Measurements from ENCODE around the gene LRFN5. TPM values are rescaled to one million over a fixed set of nuclear protein-coding genes. Genes with fewer than 3 reads are reported as not detected.

LRFN5 gene
- total and polyA plus RNA-seq, 2 of the 8 experiments (the other 6 are each of a cell fraction or from before 2014, with no cell fraction given) = 0.85 to 4.7 TPM

- TF ChIP-seq CHD7 (IDR thresholded peaks at IDR 0.05; ENCODE audit: insufficient replicate concordance, low read length) (no peak), CEBPB (IDR thresholded peaks at IDR 0.05; ENCODE audit: low read depth, low read length) (no peak), SP2 (IDR thresholded peaks at IDR 0.05; ENCODE audit: low read length) (no peak), SAP30 (IDR thresholded peaks at IDR 0.05; ENCODE audit: insufficient read depth, insufficient replicate concordance, low read length) (no peak), TCF12 (IDR thresholded peaks at IDR 0.05; ENCODE audit: low read depth, low read length) (no peak)
- TF ChIP-seq, protein P1, sequence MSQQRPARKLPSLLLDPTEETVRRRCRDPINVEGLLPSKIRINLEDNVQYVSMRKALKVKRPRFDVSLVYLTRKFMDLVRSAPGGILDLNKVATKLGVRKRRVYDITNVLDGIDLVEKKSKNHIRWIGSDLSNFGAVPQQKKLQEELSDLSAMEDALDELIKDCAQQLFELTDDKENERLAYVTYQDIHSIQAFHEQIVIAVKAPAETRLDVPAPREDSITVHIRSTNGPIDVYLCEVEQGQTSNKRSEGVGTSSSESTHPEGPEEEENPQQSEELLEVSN (IDR thresholded peaks at IDR 0.05) = no peak
Observed at GRCh38 chr14:41817626-41818025, 210.9 kb downstream of the LRFN5 start (continued).

Measured in H1 (cell line).